ENCODE data around the gene CLSTN2. TPM values are rescaled to one million over a fixed set of nuclear protein-coding genes. Genes with fewer than 3 reads are reported as not detected.

Gene CLSTN2
- total and polyA plus RNA-seq, 2 of the 8 experiments (the other 6 are each of a cell fraction or from before 2014, with no cell fraction given) = 0.39 to 0.52 TPM

- Histone ChIP-seq H3K27ac (ENCODE audit: low read depth, low read length) (no peak overlapping the region), H3K9me3 (ENCODE audit: insufficient read depth in 2 of 2, low read depth in 1 of 2, low read length in 1 of 2) (no peaks in the 10 kb centered on the region), H3K23me2 (ENCODE audit: low read depth, low read length) (no peaks in the 10 kb centered on the region), H2BK120ac (replicated peaks; ENCODE audit: low read depth, low read length) (no peak overlapping the region), H2AK5ac (ENCODE audit: low read depth, low read length) (no peak overlapping the region), H3K4ac (replicated peaks; ENCODE audit: insufficient read length, low read depth, low read length) (no peak overlapping the region), H3K27me3 (replicated peaks in 1 of 4; ENCODE audit: control insufficient read depth in 3 of 4, extremely low read depth in 1 of 4, insufficient read depth in 3 of 4, low read length in 3 of 4) (no peaks in the 10 kb centered on the region), H3K56ac (replicated peaks; ENCODE audit: insufficient read length, low read depth, low read length) (no peak overlapping the region), H4K8ac (ENCODE audit: extremely low read depth, insufficient read depth, low read length) (no peak overlapping the region), H2AFZ (ENCODE audit: low read length) (no peak overlapping the region), H3K79me1 (ENCODE audit: low read depth, low read length) (no peaks in the 10 kb centered on the region), H4K5ac (ENCODE audit: insufficient read length, low read depth, low read length) (no peak overlapping the region), H2BK5ac (ENCODE audit: low read depth, low read length) (no peak overlapping the region), H2BK15ac (ENCODE audit: low read length) (no peak overlapping the region), H3K4me2 (ENCODE audit: insufficient read depth in 1 of 2, low read depth in 2 of 2, low read length in 2 of 2) (no peak overlapping the region), H4K91ac (replicated peaks; ENCODE audit: insufficient read length, low read length) (no peak overlapping the region), H3K18ac (ENCODE audit: extremely low read depth, low read length) (no peak overlapping the region), H2BK12ac (ENCODE audit: low read depth, low read length) (no peak overlapping the region), H4K20me1 (replicated peaks in 1 of 2; ENCODE audit: control insufficient read depth in 1 of 2, insufficient read depth in 2 of 2, low read length in 2 of 2) (no peaks in the 10 kb centered on the region), H3K4me1 (replicated peaks in 1 of 4; ENCODE audit: control insufficient read depth in 3 of 4, insufficient read depth in 4 of 4, low read length in 3 of 4) (peaks cover 0 to 5% (median 2%) of the 10 kb centered on the region in 4 experiments; a peak in 2 of 7 replicates), H3K79me2 (ENCODE audit: control insufficient read depth in 1 of 2, insufficient read depth in 2 of 2, low read length in 2 of 2) (no peaks in the 10 kb centered on the region), H3K9ac (replicated peaks in 1 of 4; ENCODE audit: extremely low read depth in 1 of 4, low read depth in 3 of 4, low read length in 3 of 4) (no peak overlapping the region), H2BK20ac (ENCODE audit: low read length) (no peak overlapping the region), H3K23ac (ENCODE audit: insufficient read length) (no peak overlapping the region), H3K36me3 (ENCODE audit: control insufficient read depth in 2 of 4, insufficient read depth in 4 of 4, low read length in 3 of 4) (no peaks in the 10 kb centered on the region), H3K4me3 (ENCODE audit: extremely low read depth in 1 of 4, insufficient read depth in 2 of 4, low read depth in 3 of 4, low read length in 4 of 4) (no peak overlapping the region), H3K14ac (ENCODE audit: insufficient read length) (no peak overlapping the region)
- ChIA-PET POLR2A (ENCODE audit: partially characterized antibody) (no interaction called here), CTCF (ENCODE audit: partially characterized antibody) (no interaction called here)
- DNase-seq (ENCODE audit: low read depth in 1 of 2, low spot score in 2 of 2) (no peak), FAIRE-seq (no peak)
- TF ChIP-seq SIN3A (conservative IDR thresholded peaks at IDR 0.05 in 1 of 2, IDR thresholded peaks at IDR 0.05 in 1 of 2; ENCODE audit: low read depth in 1 of 2, low read length in 2 of 2) = no peak
- TF ChIP-seq TCF12 (IDR thresholded peaks at IDR 0.05; ENCODE audit: low read depth, low read length) = no peak
- no peak for TF ChIP-seq POLR2A (IDR thresholded peaks at IDR 0.05; ENCODE audit: control extremely low read depth in 1 of 2, low read depth in 2 of 2, low read length in 2 of 2)
- no peak for TF ChIP-seq KDM5A (IDR thresholded peaks at IDR 0.05; ENCODE audit: low read length)
- TF ChIP-seq JUN (IDR thresholded peaks at IDR 0.05; ENCODE audit: low read depth, low read length) = no peak
- no peak for TF ChIP-seq KDM4A (IDR thresholded peaks at IDR 0.05; ENCODE audit: low read depth, low read length, severe bottlenecking)
- no peak for TF ChIP-seq EGR1 (IDR thresholded peaks at IDR 0.05; ENCODE audit: borderline replicate concordance, low read depth, low read length)
- TF ChIP-seq USF2 (IDR thresholded peaks at IDR 0.05; ENCODE audit: low read length) = no peak
- TF ChIP-seq RXRA (IDR thresholded peaks at IDR 0.05; ENCODE audit: insufficient read depth, low read depth, low read length) = no peak
- TF ChIP-seq RNF2 (IDR thresholded peaks at IDR 0.05; ENCODE audit: borderline replicate concordance, low read depth, low read length, missing control alignments, poor library complexity, severe bottlenecking) = no peak
- 100% methylated on average over 1 of the region's 1 CpG; no CpG with 5 or more reads in 1 of the 2 experiments for WGBS, 2 experiments (ENCODE audit: extremely low coverage in 1 of 2, insufficient coverage in 1 of 2, insufficient read length in 1 of 2, insufficient replicate concordance in 2 of 2, low coverage in 1 of 2, low lambda C conversion rate in 2 of 2, missing lambda C conversion rate in 1 of 2)
Observed at GRCh38 chr3:140523600-140523999, 588.6 kb downstream of the CLSTN2 start.

Measured in H1 (cell line).